HFF-Myc (cell line): ENCODE results near the gene FCHSD2.

Source experiments
- DNase-seq: peaks from one replicate; pipeline ENCODE4 v3.0.0-alpha.2; 2011; ENCODE audit warnings: low read depth; ENCODE audit errors: extremely low read depth
- H3K4me3 ChIP-seq: replicated peaks from 2 replicates; pipeline ENCODE4 v1.5.1; 2011; ENCODE audit warnings: low read depth, mild to moderate bottlenecking, control low read depth, low read length
- CTCF ChIP-seq: IDR thresholded peaks from 2 replicates; pipeline ENCODE4 v1.5.1; 2012; ENCODE audit warnings: mild to moderate bottlenecking, low read depth, low read length, control low read depth; ENCODE audit errors: missing control alignments

The FCHSD2 gene

GRCh38 chr11:73177778-73178539, 35.8 kb upstream of the FCHSD2 start:
- no peak overlapping the region for H3K4me3 ChIP-seq
- peak; percentile 53 for DNase-seq
- peak; percentile 82 for TF ChIP-seq CTCF

- no peak for DNase-seq
- no peak overlapping the region for H3K4me3 ChIP-seq
- no peak for TF ChIP-seq CTCF
Observed at GRCh38 chr11:73177380-73177777, 35.3 kb upstream of the FCHSD2 start.

- H3K4me3 ChIP-seq, result no peak overlapping the region
- no peak for TF ChIP-seq CTCF
- no peak for DNase-seq
Observed at GRCh38 chr11:73176874-73177155, 34.7 kb upstream of the FCHSD2 start.

GRCh38 chr11:73176145-73176873, 34.2 kb upstream of the FCHSD2 start:
- no peak for DNase-seq
- no peak overlapping the region for H3K4me3 ChIP-seq
- no peak for TF ChIP-seq CTCF

- TF ChIP-seq CTCF, result no peak
- no peak for DNase-seq
- no peak overlapping the region for H3K4me3 ChIP-seq
Observed at GRCh38 chr11:73175551-73176144, 33.5 kb upstream of the FCHSD2 start.

GRCh38 chr11:73174495-73174791, 32.3 kb upstream of the FCHSD2 start:
- no peak for TF ChIP-seq CTCF
- no peak overlapping the region for H3K4me3 ChIP-seq
- DNase-seq, result no peak
